ENCODE measurements around the gene SLCO3A1. TPM values are rescaled to one million over a fixed set of nuclear protein-coding genes. Genes with fewer than 3 reads are reported as not detected.
A peak's percentile ranks its signal among the peaks of the same experiment; 100 is the strongest.

Gene SLCO3A1
- total and polyA plus RNA-seq, 2 of the 8 experiments (the other 6 are each of a cell fraction or from before 2014, with no cell fraction given) = 15.1 to 20.4 TPM

GRCh38 chr15:92098869-92099268 lies 245.4 kb downstream of the SLCO3A1 start (continued):
- TF ChIP-seq ATF2 (IDR thresholded peaks at IDR 0.05; ENCODE audit: low read length) (no peak), JUND (IDR thresholded peaks at IDR 0.05; ENCODE audit: low read length) (no peak), MAFK (IDR thresholded peaks at IDR 0.05; ENCODE audit: low read depth, low read length) (no peak), POLR2A (IDR thresholded peaks at IDR 0.05; ENCODE audit: control extremely low read depth in 1 of 2, low read depth in 2 of 2, low read length in 2 of 2) (no peak), RAD21 (IDR thresholded peaks at IDR 0.05 in 1 of 2, conservative IDR thresholded peaks at IDR 0.05 in 1 of 2; ENCODE audit: low read depth in 2 of 2, low read length in 2 of 2) (peak; percentile 48 to 68), CREB1 (IDR thresholded peaks at IDR 0.05) (no peak)
